Measurements from ENCODE around the gene MLLT1. TPM values are rescaled to one million over a fixed set of nuclear protein-coding genes. Genes with fewer than 3 reads are reported as not detected.
A peak's percentile ranks its signal among the peaks of the same experiment; 100 is the strongest.

MLLT1 gene
- total RNA-seq, 1 donor from 2014 or later, result 36.0 TPM

DNA sequence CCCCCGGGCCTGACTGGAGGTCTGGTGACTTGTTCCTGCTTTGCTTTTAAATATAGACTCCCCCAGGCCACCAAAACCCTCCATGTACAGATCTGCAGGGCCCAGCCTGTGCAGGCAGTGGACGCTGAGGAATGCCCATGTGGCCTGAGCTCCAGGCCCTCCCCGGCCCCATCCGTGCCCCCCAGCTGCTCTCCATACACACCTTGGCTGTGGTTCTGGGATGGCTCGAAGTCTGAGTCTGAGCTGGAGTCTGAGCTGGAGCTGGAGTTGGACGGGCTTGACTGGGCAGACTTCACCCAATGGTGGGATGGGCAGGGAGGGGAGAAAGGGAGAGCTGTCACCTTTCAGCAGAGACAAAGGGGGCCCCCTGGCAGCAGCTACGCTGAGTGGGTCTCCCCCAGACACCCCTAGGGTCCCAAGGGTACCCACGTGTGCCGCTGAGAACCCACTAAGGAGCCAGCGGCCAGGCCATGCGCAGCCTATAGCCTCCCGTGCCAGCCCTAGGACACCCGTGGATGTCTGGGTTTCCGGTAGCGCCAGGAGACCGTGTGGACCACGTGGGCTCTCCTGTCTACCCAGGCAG lies 61.9 kb downstream of the MLLT1 start:
- intact Hi-C loops (cut with micrococcal nuclease), result loop anchor here (5.0 kb wide), 1 partner anchor 84 kb away; no protein-coding TSS in a partner anchor
- Histone ChIP-seq H3K27me3 (ENCODE audit: low read depth) (no peaks in the 10 kb centered on the region), H3K36me3 (peaks cover 45% of the 10 kb centered on the region), H3K27ac (replicated peaks) (peak overlapping the region; percentile 29), H3K4me1 (peaks cover 58% of the 10 kb centered on the region), H3K9me3 (replicated peaks) (no peaks in the 10 kb centered on the region), H3K4me3 (no peak overlapping the region)
- TF ChIP-seq, protein P1, sequence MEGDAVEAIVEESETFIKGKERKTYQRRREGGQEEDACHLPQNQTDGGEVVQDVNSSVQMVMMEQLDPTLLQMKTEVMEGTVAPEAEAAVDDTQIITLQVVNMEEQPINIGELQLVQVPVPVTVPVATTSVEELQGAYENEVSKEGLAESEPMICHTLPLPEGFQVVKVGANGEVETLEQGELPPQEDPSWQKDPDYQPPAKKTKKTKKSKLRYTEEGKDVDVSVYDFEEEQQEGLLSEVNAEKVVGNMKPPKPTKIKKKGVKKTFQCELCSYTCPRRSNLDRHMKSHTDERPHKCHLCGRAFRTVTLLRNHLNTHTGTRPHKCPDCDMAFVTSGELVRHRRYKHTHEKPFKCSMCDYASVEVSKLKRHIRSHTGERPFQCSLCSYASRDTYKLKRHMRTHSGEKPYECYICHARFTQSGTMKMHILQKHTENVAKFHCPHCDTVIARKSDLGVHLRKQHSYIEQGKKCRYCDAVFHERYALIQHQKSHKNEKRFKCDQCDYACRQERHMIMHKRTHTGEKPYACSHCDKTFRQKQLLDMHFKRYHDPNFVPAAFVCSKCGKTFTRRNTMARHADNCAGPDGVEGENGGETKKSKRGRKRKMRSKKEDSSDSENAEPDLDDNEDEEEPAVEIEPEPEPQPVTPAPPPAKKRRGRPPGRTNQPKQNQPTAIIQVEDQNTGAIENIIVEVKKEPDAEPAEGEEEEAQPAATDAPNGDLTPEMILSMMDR (IDR thresholded peaks at IDR 0.05; ENCODE audit: borderline replicate concordance), result no peak
- no peak for DNase-seq

DNA sequence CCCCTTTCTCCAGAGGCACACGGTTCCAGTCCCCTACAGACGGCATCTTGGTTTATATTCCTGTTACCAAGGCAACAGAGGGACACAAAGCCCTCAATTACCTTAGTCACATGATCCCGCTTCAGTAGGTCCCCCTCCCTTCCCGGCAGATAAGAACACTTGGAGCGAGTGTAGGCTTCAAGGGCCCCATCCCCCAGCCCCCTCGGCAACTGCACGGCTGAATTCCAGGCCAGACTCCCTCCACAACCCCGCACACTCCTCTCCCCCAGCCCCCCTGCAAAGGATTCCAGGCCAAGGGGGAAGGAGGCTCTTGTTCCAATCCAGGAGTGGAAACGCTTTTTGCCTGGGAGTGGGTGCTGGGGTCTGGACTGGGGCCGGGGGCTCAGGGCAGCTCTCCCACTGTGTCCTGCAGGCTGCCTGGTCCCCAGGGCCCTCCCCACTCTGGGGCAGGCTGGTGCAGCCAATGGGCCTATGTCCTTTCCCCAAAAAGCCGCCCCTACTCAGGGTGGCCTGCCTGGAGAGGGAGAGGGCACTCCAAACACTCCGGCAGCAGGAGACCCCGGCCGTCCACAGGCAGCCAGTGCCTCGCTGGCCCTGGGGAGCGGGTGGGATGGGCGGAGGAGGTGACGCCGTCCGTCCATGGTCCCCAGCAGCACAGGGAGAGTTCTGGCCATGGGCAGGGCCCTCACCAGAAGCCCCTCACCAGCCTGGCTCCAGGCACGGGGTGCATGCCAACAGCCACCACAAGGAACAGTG lies 62.6 kb downstream of the MLLT1 start:
- intact Hi-C loops (cut with micrococcal nuclease), result loop anchor here (5.0 kb wide), 1 partner anchor 85 kb away; no protein-coding TSS in a partner anchor
- TF ChIP-seq, protein P1 (IDR thresholded peaks at IDR 0.05; ENCODE audit: borderline replicate concordance), result no peak
- H3K9me3 ChIP-seq (replicated peaks), result no peaks in the 10 kb centered on the region
- H3K36me3 ChIP-seq, result peaks cover 48% of the 10 kb centered on the region
- peak overlapping the region; percentile 29 for H3K27ac ChIP-seq (replicated peaks)
- H3K4me3 ChIP-seq, result no peak overlapping the region
- no peaks in the 10 kb centered on the region for H3K27me3 ChIP-seq (ENCODE audit: low read depth)
- DNase-seq, result no peak
- H3K4me1 ChIP-seq, result peaks cover 52% of the 10 kb centered on the region

DNA sequence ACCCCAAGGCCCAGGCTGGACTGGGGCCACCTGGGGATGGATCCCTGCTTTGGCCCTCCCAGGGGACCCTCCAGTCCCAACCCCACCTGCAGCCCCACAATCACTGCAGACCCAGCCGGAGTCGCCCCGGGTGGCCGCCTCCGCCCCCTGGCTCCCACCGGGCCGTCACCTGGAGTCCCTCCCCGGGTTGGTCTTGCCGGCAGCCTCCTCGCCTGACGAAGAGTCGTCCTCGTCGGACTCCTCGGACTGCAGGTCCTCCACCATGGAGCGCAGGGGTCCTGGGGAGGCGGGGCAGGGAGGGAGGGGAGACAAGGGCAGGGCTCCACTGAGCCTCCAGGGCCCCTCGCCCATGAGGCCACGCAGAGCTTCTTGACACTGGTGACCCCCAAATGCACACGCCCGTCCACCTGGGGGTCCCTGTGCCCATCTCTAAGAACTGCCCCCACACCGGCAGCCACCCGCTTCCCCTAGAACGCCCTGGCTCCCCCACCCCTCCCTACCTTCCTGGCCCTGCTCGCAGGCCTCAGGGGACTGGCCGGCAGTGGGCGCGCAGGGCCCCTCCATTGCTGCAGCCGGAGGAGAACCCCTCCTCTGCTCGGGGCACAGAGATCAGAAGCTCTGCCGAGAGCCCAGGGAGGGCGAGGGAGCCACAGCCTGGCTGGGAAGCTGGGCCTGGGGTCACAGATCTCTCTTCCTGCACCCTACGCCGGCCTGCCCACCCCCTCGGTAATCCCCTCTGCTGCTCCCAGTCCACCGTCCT lies 63.4 kb downstream of the MLLT1 start:
- H3K4me3 ChIP-seq, result no peak overlapping the region
- H3K27me3 ChIP-seq (ENCODE audit: low read depth), result no peaks in the 10 kb centered on the region
- peaks cover 52% of the 10 kb centered on the region for H3K4me1 ChIP-seq
- peaks cover 48% of the 10 kb centered on the region for H3K36me3 ChIP-seq
- intact Hi-C loops (cut with micrococcal nuclease), result loop anchor here (5.0 kb wide), 1 partner anchor 86 kb away; no protein-coding TSS in a partner anchor
- H3K27ac ChIP-seq (replicated peaks), result peak overlapping the region; percentile 29
- TF ChIP-seq, protein P1 (IDR thresholded peaks at IDR 0.05; ENCODE audit: borderline replicate concordance), result no peak
- no peak for DNase-seq
- no peaks in the 10 kb centered on the region for H3K9me3 ChIP-seq (replicated peaks)

DNA sequence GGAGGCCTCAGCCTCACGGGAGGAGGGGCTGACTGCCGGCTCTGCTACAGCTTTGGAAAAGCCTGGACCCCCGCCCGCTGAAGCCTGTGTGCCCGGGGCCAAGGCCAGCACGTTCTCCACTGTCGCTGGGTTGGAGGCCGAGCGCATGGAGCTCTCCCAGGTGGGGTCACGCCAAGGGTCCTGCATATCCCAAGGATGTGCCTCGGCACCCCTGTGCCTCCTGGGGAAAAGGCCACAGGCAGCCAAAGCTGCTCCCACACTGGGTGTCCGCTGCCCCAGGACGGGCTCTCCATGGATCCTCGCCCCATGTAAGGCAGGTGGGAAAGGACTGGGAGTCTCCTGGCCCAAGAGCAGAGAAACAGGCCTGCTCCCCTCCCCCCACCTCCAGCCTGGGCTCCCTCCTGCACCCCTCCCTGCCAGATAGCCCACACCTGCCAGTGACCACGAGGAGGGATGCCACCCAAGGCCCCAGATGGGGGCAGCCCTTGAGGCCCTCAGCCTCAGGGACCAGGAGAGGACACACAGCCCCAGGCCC lies 64.0 kb downstream of the MLLT1 start:
- Histone ChIP-seq H3K27me3 (ENCODE audit: low read depth) (no peaks in the 10 kb centered on the region), H3K27ac (replicated peaks) (no peak overlapping the region), H3K4me1 (peaks cover 45% of the 10 kb centered on the region), H3K36me3 (peaks cover 43% of the 10 kb centered on the region), H3K4me3 (no peak overlapping the region), H3K9me3 (replicated peaks) (no peaks in the 10 kb centered on the region)
- no peak for DNase-seq
- intact Hi-C loops (cut with micrococcal nuclease), result loop anchor here (5.0 kb wide), 1 partner anchor 87 kb away; no protein-coding TSS in a partner anchor
- TF ChIP-seq, protein P1 (IDR thresholded peaks at IDR 0.05; ENCODE audit: borderline replicate concordance), result no peak

DNA sequence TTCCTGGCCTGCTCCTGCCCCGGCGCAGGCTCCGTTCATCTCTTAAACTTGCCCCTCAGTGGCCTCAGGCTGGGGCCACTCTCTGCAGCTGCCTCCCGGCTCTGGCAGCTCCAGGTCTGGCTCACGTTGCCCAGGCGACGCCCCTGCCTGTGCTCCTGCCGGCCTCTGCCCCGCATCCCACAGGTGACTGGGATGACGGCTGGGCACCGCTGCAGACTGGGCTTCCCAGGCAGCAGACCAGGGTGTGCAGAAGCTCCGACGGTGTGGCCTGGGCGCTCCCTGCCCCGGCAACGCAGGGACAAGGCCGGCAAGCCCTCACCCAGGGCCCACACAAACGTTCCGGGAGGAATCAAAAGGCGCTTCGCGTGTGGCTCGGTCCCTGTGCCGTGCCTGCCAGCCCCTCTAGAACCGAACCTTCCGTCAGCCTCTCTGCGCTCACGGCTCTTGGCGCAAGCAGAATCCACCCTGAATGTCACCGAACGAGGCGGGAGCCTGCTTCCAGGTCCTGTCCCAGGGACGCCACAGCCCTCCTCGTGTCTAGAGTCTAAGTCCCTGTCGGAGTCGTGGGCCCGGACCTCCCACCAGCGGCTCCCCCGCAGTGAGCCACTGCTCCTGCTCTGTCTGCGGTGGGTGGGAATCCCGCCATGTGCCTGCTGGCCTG lies 64.8 kb downstream of the MLLT1 start:
- no peaks in the 10 kb centered on the region for H3K9me3 ChIP-seq (replicated peaks)
- H3K4me1 ChIP-seq, result peaks cover 38% of the 10 kb centered on the region
- H3K27ac ChIP-seq (replicated peaks), result no peak overlapping the region
- intact Hi-C loops (cut with micrococcal nuclease), result loop anchor here (5.0 kb wide), 1 partner anchor 87 kb away; no protein-coding TSS in a partner anchor
- DNase-seq, result no peak
- H3K36me3 ChIP-seq, result peaks cover 41% of the 10 kb centered on the region
- H3K27me3 ChIP-seq (ENCODE audit: low read depth), result no peaks in the 10 kb centered on the region
- TF ChIP-seq, protein P1 (IDR thresholded peaks at IDR 0.05; ENCODE audit: borderline replicate concordance), result no peak
- H3K4me3 ChIP-seq, result no peak overlapping the region
